Mucosa of rectum (tissue), 2 donors: ENCODE results near the gene BMP8B.
"Not testable (repeated sequence)": the region's sequence is repeated elsewhere in the genome, so short reads cannot be mapped to it uniquely, and the experiment has no call there.

ENCODE experiments used
- H3K27ac ChIP-seq, 2 donors: one replicate each; pipeline ENCODE4 v1.7.0; 2013; ENCODE audit warnings: inconsistent platforms in 2 of 2, low read depth in 2 of 2, low read length in 2 of 2
- H3K27me3 ChIP-seq, 2 donors: one replicate each; pipeline ENCODE4 v1.7.0; 2013; ENCODE audit warnings: low read length in 2 of 2; ENCODE audit not compliant: control insufficient read depth in 2 of 2, insufficient read depth in 2 of 2
- H3K36me3 ChIP-seq, 2 donors: one replicate each; pipeline ENCODE4 v1.7.0; 2013; ENCODE audit warnings: low read length in 2 of 2; ENCODE audit not compliant: control insufficient read depth in 2 of 2, insufficient read depth in 2 of 2
- H3K4me1 ChIP-seq, 2 donors: one replicate each; pipeline ENCODE4 v1.7.0; 2013; ENCODE audit warnings: low read length in 2 of 2, mild to moderate bottlenecking in 1 of 2; ENCODE audit not compliant: control insufficient read depth in 2 of 2, insufficient read depth in 2 of 2
- H3K4me3 ChIP-seq, 2 donors: one replicate each; pipeline ENCODE4 v1.7.0; 2013; ENCODE audit warnings: low read length in 2 of 2
- H3K9ac ChIP-seq, 2 donors: one replicate each; pipeline ENCODE4 v1.7.0; 2013; ENCODE audit warnings: low read length in 2 of 2, low read depth in 1 of 2, mild to moderate bottlenecking in 1 of 2
- H3K9me3 ChIP-seq, 2 donors: one replicate each; pipeline ENCODE4 v1.7.0; 2013; ENCODE audit warnings: low read length in 2 of 2; ENCODE audit not compliant: control insufficient read depth in 2 of 2
- donor health status: healthy.
- donor health status: Normal muscosa, but diverticular disease.

The BMP8B gene

DNA sequence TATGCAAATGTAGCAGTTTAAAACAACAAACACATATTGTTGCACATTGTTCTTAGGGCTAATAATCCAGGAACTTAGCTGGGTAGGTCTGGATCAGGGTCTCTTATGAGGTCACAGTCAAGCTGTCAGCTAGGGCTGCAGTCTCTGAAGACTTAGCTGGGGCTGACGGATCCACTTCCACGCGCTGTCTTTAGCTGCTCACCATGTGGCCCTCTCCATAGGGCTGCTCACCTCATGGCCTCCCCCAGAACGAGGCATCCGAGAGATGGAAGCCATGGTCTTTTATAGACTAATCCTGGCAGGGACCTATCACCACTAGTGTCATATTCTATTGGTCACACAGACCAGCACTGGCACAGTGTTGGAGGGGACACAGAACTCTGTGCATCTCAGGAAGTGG is 8.8 kb downstream of the BMP8B start:
- H3K4me1 ChIP-seq: no peaks in the 10 kb centered on the region
- H3K27ac ChIP-seq: no peak overlapping the region
- H3K9ac ChIP-seq: no peak overlapping the region
- no peaks in the 10 kb centered on the region for H3K9me3 ChIP-seq
- no peaks in the 10 kb centered on the region for H3K27me3 ChIP-seq
- no peaks in the 10 kb centered on the region for H3K36me3 ChIP-seq
- no peak overlapping the region for H3K4me3 ChIP-seq

DNA sequence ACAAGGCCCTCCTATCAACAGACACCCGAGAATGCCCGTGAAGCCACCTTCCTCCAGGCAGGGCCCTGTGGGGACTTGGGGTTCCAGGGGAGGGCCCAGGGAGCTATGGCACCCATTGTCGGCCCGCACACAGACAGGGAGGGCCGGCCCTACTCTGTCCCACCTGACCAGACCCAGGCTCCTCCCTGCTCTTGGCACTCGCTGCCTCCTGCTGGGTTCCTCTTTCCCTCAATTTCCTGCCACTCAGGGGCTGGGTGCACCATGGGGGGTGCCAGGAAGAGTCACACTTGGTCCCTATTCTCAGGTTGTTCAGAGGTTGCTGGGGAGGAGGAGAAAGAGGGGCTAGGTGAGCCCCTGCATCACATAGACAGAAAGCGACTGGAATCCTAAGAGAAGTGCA is 9.5 kb downstream of the BMP8B start:
- no peak overlapping the region for H3K4me3 ChIP-seq
- H3K27me3 ChIP-seq: no peaks in the 10 kb centered on the region
- H3K36me3 ChIP-seq: no peaks in the 10 kb centered on the region
- no peaks in the 10 kb centered on the region for H3K9me3 ChIP-seq
- no peaks in the 10 kb centered on the region for H3K4me1 ChIP-seq
- no peak overlapping the region for H3K9ac ChIP-seq
- H3K27ac ChIP-seq: no peak overlapping the region

DNA sequence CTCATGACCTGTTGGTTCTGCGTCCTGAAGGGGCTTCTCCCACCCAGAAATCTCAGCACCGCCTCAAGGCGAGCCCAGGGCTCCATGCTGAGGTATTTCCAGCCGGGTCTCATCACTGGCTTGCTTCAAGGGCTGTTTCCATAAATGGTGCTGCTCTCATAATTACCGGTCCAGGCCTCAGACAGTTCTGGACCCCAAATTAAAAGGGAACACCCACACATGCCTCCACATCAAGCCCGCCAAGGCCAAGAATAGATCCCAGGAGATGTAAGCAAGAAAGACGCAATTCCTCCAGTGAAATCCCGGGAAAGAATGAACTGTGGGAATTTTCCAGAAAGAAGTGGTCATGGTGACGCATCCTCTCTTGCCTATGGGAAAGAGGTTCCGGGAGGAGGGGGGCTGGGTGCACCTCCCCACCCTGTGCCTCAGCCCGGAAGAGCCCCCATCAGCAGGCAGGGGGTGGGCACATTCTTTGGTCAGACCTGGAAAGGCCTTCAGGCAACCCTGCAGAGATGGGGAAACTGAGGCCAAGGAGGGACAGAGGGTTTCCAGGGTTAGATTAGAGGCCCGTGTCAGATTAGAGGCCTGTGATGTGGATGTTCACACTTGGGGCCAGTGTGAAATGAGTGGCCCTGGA is 10.1 kb downstream of the BMP8B start:
- not testable (repeated sequence) for H3K36me3 ChIP-seq, H3K27ac ChIP-seq, H3K4me3 ChIP-seq, H3K27me3 ChIP-seq, H3K4me1 ChIP-seq, H3K9ac ChIP-seq, H3K9me3 ChIP-seq

DNA sequence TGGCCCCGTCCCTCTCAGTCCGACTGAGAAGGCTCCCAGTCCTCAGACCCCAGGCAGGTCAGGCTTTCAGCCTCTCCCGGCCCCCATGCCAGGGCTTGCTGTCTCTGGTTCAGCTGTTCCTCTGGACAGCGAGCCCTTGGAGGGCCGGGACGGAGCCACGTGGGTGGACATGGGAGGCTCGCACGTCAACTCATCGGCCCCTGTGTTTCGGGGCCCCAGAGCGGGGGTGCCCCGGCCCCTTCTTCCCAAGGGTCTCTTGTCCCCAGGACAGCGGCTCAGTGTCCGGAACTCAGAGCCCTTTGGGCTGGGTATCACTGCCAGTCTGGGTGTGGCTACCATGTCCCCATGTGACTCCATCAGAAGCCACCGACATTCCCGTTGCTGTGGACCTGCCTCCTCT is 10.8 kb downstream of the BMP8B start:
- not testable (repeated sequence) for H3K4me3 ChIP-seq, H3K9ac ChIP-seq

DNA sequence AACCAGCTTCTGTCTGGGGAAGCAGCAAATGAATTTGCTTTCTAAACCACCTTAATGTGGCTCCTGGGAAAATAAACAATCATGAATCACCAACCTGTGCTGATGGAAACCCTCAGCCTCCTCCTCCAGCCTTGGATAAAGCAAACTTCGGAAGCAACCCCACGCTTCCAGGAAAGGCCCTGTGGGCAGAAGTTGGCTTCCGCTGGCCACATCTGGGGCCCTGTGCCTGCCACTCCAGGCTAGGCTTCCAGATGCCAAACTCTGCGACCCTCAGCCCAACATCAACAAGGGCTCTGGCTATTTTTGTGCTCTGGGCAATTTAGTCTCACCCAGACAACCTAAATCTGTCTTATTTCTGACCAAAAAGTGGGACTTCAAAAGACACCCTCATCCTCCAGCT is 11.4 kb downstream of the BMP8B start:
- H3K27ac ChIP-seq: peak overlapping the region in 1 of 2 donors; percentile 23
- no peaks in the 10 kb centered on the region for H3K36me3 ChIP-seq
- no peak overlapping the region for H3K4me3 ChIP-seq
- no peaks in the 10 kb centered on the region for H3K4me1 ChIP-seq
- no peaks in the 10 kb centered on the region for H3K9me3 ChIP-seq
- H3K9ac ChIP-seq: no peak overlapping the region
- no peaks in the 10 kb centered on the region for H3K27me3 ChIP-seq

More for the DNA sequence above, 10.8 kb downstream of the BMP8B start:
- H3K27ac ChIP-seq, H3K4me1 ChIP-seq, H3K9me3 ChIP-seq, H3K36me3 ChIP-seq, H3K27me3 ChIP-seq: not testable (repeated sequence)

DNA sequence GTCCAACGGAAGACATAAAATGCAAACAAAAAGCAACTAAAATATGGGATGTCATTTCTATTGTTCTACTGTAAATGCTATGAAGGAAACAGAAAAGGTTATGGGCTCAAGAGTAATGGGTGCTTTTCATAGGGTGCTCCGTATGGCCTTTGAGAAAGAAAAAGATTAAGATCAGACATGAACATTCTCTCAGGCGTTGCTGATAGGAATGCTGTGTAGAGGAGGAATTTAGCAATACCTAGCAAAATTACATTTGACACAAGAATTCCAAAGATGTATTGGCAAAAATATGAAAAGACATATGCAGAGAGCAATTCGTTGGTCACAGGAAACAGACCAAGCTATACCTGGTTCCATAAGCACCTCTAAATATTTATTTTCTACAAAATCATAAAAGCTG is 11.8 kb downstream of the BMP8B start:
- peak overlapping the region in 1 of 2 donors; percentile 23 for H3K27ac ChIP-seq
- H3K9me3 ChIP-seq: no peaks in the 10 kb centered on the region
- H3K27me3 ChIP-seq: no peaks in the 10 kb centered on the region
- H3K4me3 ChIP-seq: no peak overlapping the region
- H3K9ac ChIP-seq: no peak overlapping the region
- H3K4me1 ChIP-seq: no peaks in the 10 kb centered on the region
- H3K36me3 ChIP-seq: no peaks in the 10 kb centered on the region

DNA sequence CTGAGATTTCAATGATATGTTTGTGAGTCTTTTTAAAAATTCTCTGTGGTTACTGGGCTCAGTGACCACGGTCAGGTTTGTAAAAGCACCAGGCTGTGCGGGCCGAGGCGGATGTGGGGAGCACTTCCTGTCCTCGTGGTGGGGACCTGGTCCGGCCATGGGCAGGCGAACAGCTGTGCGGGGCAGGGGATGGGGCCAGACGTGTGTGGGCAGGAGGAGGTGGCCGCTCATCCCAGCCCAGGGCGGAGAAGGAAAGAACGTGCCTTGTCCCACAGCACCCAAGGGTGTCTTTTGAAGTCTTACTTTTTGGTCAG is 12.3 kb downstream of the BMP8B start:
- no peaks in the 10 kb centered on the region for H3K27me3 ChIP-seq
- H3K36me3 ChIP-seq: no peaks in the 10 kb centered on the region
- H3K27ac ChIP-seq: no peak overlapping the region
- H3K9ac ChIP-seq: no peak overlapping the region
- H3K4me1 ChIP-seq: no peaks in the 10 kb centered on the region
- H3K4me3 ChIP-seq: no peak overlapping the region
- no peaks in the 10 kb centered on the region for H3K9me3 ChIP-seq

DNA sequence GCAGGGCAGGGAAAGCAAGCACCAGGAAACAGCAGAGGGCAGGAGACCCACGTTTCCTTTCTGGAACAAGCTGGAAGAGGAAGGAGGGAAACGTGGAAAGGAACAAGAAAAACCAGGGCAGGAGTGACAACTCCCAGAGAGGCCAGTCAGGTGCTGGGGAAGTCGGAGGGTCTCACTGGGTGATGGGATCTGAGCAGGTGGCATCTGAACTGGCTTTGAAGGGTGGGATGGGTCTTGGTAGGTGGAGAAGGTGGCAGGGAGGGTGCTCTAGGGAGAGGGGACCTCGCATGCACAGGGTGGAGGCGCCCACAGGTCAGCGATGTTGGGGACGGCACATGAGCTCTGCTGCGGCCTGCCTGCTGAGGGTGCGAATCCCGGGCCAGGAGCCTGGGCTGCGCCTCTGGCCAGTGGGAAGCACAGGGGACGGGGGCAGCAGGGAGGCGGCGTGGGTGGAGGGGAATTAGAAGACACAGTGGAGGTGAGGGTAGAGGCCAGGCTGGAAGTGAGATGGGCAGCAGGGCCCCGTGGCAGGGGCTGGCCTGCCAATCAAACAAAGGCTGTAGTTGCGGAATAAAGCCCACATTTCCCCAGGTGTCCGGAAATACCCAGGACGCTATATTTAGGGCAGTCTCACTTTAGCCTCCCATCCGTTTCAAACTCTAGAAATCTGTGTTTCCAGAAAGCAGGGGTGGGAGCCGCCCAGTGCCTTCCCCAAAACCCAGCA is 12.8 kb downstream of the BMP8B start:
- not testable (repeated sequence) for H3K9ac ChIP-seq, H3K9me3 ChIP-seq, H3K27me3 ChIP-seq, H3K4me1 ChIP-seq, H3K4me3 ChIP-seq, H3K36me3 ChIP-seq
- H3K27ac ChIP-seq: peak overlapping the region in 1 of 2 donors; percentile 32

DNA sequence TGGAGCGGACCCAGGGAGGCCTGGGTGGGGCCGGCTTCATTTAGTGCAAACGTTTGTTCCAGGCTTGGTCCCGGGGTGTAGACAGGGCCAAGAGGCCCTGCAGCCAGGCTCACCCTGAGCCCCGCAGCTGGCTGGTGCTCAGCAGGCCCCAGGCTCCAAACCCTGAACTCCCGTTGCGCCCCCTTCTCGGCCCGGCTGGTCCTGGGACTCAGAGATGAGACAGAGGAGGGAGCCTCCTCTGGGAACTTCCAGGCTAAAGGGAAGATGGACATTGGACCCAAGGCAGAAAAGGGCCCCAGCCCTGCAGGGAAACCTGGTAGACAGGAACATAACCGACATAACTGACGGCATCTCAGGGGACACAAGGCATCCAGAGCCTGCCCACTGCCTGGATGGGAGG is 13.5 kb downstream of the BMP8B start:
- H3K27ac ChIP-seq: peak overlapping the region in 1 of 2 donors; percentile 32
- H3K27me3 ChIP-seq, H3K36me3 ChIP-seq, H3K4me1 ChIP-seq, H3K9me3 ChIP-seq, H3K4me3 ChIP-seq, H3K9ac ChIP-seq: not testable (repeated sequence)

DNA sequence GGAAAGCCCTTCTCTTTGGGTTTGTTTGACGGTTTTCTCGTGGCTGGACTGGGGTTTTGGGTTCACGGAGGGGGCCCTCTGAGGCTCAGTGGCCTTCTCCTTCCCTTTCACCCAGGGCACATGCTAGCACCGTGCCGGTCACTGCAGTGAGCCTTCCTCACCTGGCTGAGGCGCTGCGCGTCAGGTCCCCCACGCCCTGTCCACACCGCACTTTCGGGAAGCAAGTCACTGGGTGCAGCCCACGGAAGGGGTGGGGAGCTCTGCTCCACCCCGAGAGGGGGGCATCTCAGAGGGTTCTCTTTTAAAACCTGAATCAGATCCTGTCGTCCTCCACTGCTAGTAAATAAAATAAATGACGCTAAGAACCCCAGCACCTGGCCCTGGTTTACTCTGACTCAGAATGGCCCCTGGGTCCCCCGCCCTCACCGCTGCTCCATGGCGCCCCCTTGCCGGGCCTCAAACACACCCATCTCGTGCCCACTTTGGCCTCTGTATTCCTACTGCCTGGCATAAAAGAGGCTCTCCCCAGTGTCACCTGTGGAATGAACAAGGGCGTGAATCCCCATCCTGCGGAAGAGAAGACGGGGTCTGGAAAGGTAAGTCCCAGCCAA is 15.2 kb downstream of the BMP8B start:
- not testable (repeated sequence) for H3K9ac ChIP-seq, H3K9me3 ChIP-seq, H3K27ac ChIP-seq, H3K27me3 ChIP-seq, H3K36me3 ChIP-seq, H3K4me1 ChIP-seq, H3K4me3 ChIP-seq
